ENCODE results near the gene PPM1H.
A peak's percentile ranks its signal among the peaks of the same experiment; 100 is the strongest.

The PPM1H gene

GRCh38 chr12:62799126-62799736 lies 135.7 kb downstream of the PPM1H start:
- Histone ChIP-seq H3K4me3 (ENCODE audit: low read depth, low read length) (no peak overlapping the region), H3K36me3 (ENCODE audit: control insufficient read depth, insufficient read depth, low read length) (no peaks in the 10 kb centered on the region; the same call in 1 of the 2 replicates), H3K27ac (ENCODE audit: low read depth, low read length) (no peak overlapping the region), H3K4me1 (ENCODE audit: control insufficient read depth, insufficient read depth, low read length) (peaks cover 8% of the 10 kb centered on the region), H3K27me3 (ENCODE audit: control insufficient read depth, insufficient read depth, low read length) (no peaks in the 10 kb centered on the region), H3K9ac (ENCODE audit: low read depth, low read length) (no peak overlapping the region), H3K9me3 (ENCODE audit: control insufficient read depth, insufficient read depth, low read length) (no peaks in the 10 kb centered on the region)

DNA sequence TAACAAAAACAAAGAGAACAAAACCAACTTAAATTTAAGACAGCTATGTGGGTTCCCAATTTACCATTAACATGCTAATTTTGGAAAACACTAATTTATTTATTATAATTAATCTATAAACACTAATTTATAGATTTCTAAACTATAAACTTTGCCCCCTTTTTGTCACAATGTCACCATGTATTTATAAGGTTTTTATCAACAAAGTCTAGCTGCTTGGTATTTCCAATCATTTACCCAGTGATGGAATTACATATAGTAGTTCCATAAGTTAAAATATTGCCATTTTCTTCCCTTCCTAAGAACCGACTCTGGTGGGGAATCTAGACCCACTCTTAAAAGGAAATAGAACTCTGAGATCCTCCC lies 140.7 kb downstream of the PPM1H start:
- Histone ChIP-seq H3K9me3 (ENCODE audit: control insufficient read depth, insufficient read depth, low read length) (no peaks in the 10 kb centered on the region), H3K36me3 (ENCODE audit: control insufficient read depth, insufficient read depth, low read length) (no peaks in the 10 kb centered on the region), H3K27me3 (ENCODE audit: control insufficient read depth, insufficient read depth, low read length) (no peaks in the 10 kb centered on the region), H3K9ac (ENCODE audit: low read depth, low read length) (no peak overlapping the region), H3K4me3 (ENCODE audit: low read depth, low read length) (no peak overlapping the region), H3K4me1 (ENCODE audit: control insufficient read depth, insufficient read depth, low read length) (peaks cover 22% of the 10 kb centered on the region), H3K27ac (ENCODE audit: low read depth, low read length) (peak overlapping the region; percentile 11)

GRCh38 chr12:62793256-62794217 lies 141.4 kb downstream of the PPM1H start:
- Histone ChIP-seq H3K27ac (ENCODE audit: low read depth, low read length) (no peak overlapping the region), H3K9me3 (ENCODE audit: control insufficient read depth, insufficient read depth, low read length) (no peaks in the 10 kb centered on the region), H3K36me3 (ENCODE audit: control insufficient read depth, insufficient read depth, low read length) (no peaks in the 10 kb centered on the region), H3K4me3 (ENCODE audit: low read depth, low read length) (no peak overlapping the region), H3K4me1 (ENCODE audit: control insufficient read depth, insufficient read depth, low read length) (peaks cover 17% of the 10 kb centered on the region), H3K27me3 (ENCODE audit: control insufficient read depth, insufficient read depth, low read length) (no peaks in the 10 kb centered on the region), H3K9ac (ENCODE audit: low read depth, low read length) (no peak overlapping the region)

GRCh38 chr12:62792236-62792870 lies 142.6 kb downstream of the PPM1H start:
- no peaks in the 10 kb centered on the region for H3K9me3 ChIP-seq (ENCODE audit: control insufficient read depth, insufficient read depth, low read length)
- H3K27ac ChIP-seq (ENCODE audit: low read depth, low read length): no peak overlapping the region
- H3K4me3 ChIP-seq (ENCODE audit: low read depth, low read length): no peak overlapping the region
- no peaks in the 10 kb centered on the region for H3K36me3 ChIP-seq (ENCODE audit: control insufficient read depth, insufficient read depth, low read length)
- no peaks in the 10 kb centered on the region for H3K27me3 ChIP-seq (ENCODE audit: control insufficient read depth, insufficient read depth, low read length)
- H3K4me1 ChIP-seq (ENCODE audit: control insufficient read depth, insufficient read depth, low read length): peaks cover 14% of the 10 kb centered on the region
- no peak overlapping the region for H3K9ac ChIP-seq (ENCODE audit: low read depth, low read length)

- Histone ChIP-seq H3K27me3 (ENCODE audit: control insufficient read depth, insufficient read depth, low read length) (no peaks in the 10 kb centered on the region), H3K27ac (ENCODE audit: low read depth, low read length) (no peak overlapping the region), H3K4me1 (ENCODE audit: control insufficient read depth, insufficient read depth, low read length) (peaks cover 14% of the 10 kb centered on the region), H3K4me3 (ENCODE audit: low read depth, low read length) (no peak overlapping the region), H3K9ac (ENCODE audit: low read depth, low read length) (no peak overlapping the region), H3K36me3 (ENCODE audit: control insufficient read depth, insufficient read depth, low read length) (0 out of 2 replicates have a peak, but pooled peaks cover 7% of the 10 kb centered on the region), H3K9me3 (ENCODE audit: control insufficient read depth, insufficient read depth, low read length) (no peaks in the 10 kb centered on the region)
Measured at GRCh38 chr12:62789851-62790250, 145.1 kb downstream of the PPM1H start.

- Histone ChIP-seq H3K36me3 (ENCODE audit: control insufficient read depth, insufficient read depth, low read length) (0 out of 2 replicates have a peak, but pooled peaks cover 7% of the 10 kb centered on the region), H3K4me1 (ENCODE audit: control insufficient read depth, insufficient read depth, low read length) (peaks cover 14% of the 10 kb centered on the region), H3K9ac (ENCODE audit: low read depth, low read length) (no peak overlapping the region), H3K27me3 (ENCODE audit: control insufficient read depth, insufficient read depth, low read length) (no peaks in the 10 kb centered on the region), H3K9me3 (ENCODE audit: control insufficient read depth, insufficient read depth, low read length) (no peaks in the 10 kb centered on the region), H3K27ac (ENCODE audit: low read depth, low read length) (no peak overlapping the region), H3K4me3 (ENCODE audit: low read depth, low read length) (no peak overlapping the region)
Measured at GRCh38 chr12:62787611-62788010, 147.3 kb downstream of the PPM1H start.

DNA sequence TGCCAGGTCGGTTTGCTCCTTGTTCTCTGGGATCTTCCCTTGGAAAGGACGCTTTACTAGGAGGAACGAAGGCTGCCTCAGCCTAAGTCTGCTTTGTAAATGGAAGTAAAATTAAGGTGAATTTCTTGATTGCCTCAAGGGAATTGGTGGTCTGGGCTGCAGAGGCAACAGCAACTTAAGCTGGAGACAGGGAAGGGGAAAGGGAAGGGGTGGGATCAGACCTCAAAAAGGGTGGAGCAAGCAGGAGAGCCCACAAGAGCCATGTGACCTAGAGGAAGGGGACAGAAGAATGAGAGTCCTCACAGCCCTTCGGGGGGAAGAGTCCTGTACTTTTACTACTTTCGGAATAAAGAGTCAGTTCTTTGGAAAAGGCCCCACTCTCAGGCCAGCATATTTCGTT lies 147.9 kb downstream of the PPM1H start:
- Histone ChIP-seq H3K4me1 (ENCODE audit: control insufficient read depth, insufficient read depth, low read length) (peaks cover 11% of the 10 kb centered on the region), H3K36me3 (ENCODE audit: control insufficient read depth, insufficient read depth, low read length) (0 out of 2 replicates have a peak, but pooled peaks cover 7% of the 10 kb centered on the region), H3K4me3 (ENCODE audit: low read depth, low read length) (no peak overlapping the region), H3K27ac (ENCODE audit: low read depth, low read length) (no peak overlapping the region), H3K9me3 (ENCODE audit: control insufficient read depth, insufficient read depth, low read length) (no peaks in the 10 kb centered on the region), H3K9ac (ENCODE audit: low read depth, low read length) (no peak overlapping the region), H3K27me3 (ENCODE audit: control insufficient read depth, insufficient read depth, low read length) (no peaks in the 10 kb centered on the region)

DNA sequence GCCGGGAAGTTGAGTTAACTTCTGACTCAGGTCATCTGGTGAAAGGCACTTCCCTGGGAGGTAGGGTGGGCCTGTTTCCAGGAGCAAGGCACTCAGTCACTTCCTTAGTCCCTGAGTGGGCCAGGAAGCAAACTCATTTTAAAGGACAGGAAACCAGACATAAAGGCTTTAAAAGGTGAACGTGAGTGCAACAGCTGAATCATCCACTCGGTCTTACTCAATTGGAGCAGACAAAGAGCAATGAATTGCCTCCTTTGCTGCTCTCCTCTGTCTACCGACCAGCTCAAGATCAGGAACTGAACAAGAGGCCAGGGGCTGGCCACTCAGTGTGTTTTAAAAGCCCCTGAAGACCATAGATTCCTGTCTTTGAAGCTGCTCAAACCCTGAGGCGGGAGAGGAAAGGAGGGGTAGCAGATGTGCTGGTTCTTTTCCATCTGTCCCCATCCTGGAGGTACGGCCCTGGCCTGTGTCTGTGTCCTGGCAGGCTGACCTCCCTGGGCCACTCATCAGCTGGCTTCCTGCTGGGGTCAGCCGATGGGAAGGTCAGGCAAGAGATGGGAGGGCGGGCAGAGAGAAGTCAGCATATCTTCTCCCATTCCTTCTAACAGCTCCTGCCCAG lies 148.9 kb downstream of the PPM1H start:
- Histone ChIP-seq H3K27ac (ENCODE audit: low read depth, low read length) (peak overlapping the region; percentile 53), H3K36me3 (ENCODE audit: control insufficient read depth, insufficient read depth, low read length) (0 out of 2 replicates have a peak, but pooled peaks cover 7% of the 10 kb centered on the region), H3K9ac (ENCODE audit: low read depth, low read length) (no peak overlapping the region), H3K4me1 (ENCODE audit: control insufficient read depth, insufficient read depth, low read length) (peaks cover 11% of the 10 kb centered on the region), H3K27me3 (ENCODE audit: control insufficient read depth, insufficient read depth, low read length) (no peaks in the 10 kb centered on the region), H3K9me3 (ENCODE audit: control insufficient read depth, insufficient read depth, low read length) (no peaks in the 10 kb centered on the region), H3K4me3 (ENCODE audit: low read depth, low read length) (no peak overlapping the region)

DNA sequence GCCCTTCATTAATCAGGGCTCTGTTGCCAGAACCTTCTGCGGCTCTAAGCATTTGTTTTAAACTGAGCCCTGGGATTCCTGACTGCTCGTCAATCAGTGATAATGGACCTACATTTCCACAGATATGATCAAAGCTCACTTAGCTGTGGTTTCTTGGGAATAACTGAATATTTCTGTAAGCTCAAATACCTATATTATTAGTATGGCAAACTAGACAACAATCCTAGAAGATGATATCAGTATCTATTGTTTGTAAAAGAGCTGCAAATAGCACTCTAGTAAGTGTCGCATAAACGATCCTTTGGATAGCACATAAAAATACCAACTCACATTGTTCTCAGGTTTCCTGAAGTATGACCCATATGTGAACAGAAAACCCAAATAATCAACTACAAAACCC lies 150.4 kb downstream of the PPM1H start:
- H3K4me1 ChIP-seq (ENCODE audit: control insufficient read depth, insufficient read depth, low read length): peaks cover 11% of the 10 kb centered on the region
- 0 out of 2 replicates have a peak, but pooled peaks cover 7% of the 10 kb centered on the region for H3K36me3 ChIP-seq (ENCODE audit: control insufficient read depth, insufficient read depth, low read length)

GRCh38 chr12:62783881-62784280 lies 151.1 kb downstream of the PPM1H start:
- H3K9me3 ChIP-seq (ENCODE audit: control insufficient read depth, insufficient read depth, low read length): no peaks in the 10 kb centered on the region
- no peak overlapping the region for H3K4me3 ChIP-seq (ENCODE audit: low read depth, low read length)
- no peak overlapping the region for H3K9ac ChIP-seq (ENCODE audit: low read depth, low read length)
- H3K36me3 ChIP-seq (ENCODE audit: control insufficient read depth, insufficient read depth, low read length): 0 out of 2 replicates have a peak, but pooled peaks cover 7% of the 10 kb centered on the region
- H3K27me3 ChIP-seq (ENCODE audit: control insufficient read depth, insufficient read depth, low read length): no peaks in the 10 kb centered on the region
- no peak overlapping the region for H3K27ac ChIP-seq (ENCODE audit: low read depth, low read length)
- peaks cover 11% of the 10 kb centered on the region for H3K4me1 ChIP-seq (ENCODE audit: control insufficient read depth, insufficient read depth, low read length)

More for the DNA sequence above, 150.4 kb downstream of the PPM1H start:
- Histone ChIP-seq H3K9me3 (ENCODE audit: control insufficient read depth, insufficient read depth, low read length) (no peaks in the 10 kb centered on the region), H3K4me3 (ENCODE audit: low read depth, low read length) (no peak overlapping the region), H3K9ac (ENCODE audit: low read depth, low read length) (no peak overlapping the region), H3K27me3 (ENCODE audit: control insufficient read depth, insufficient read depth, low read length) (no peaks in the 10 kb centered on the region), H3K27ac (ENCODE audit: low read depth, low read length) (no peak overlapping the region)

Data from HUES48 (cell line).